ENCODE data around the gene SLC18A2.

- TF ChIP-seq RFX1 (IDR thresholded peaks at IDR 0.05) (no peak), HNRNPH1 (optimal IDR thresholded peaks at IDR 0.05; ENCODE audit: low read depth, low read length) (no peak), CHD2 (IDR thresholded peaks at IDR 0.05; ENCODE audit: low read depth, low read length) (no peak), YY1 (IDR thresholded peaks at IDR 0.05; ENCODE audit: borderline replicate concordance in 1 of 3, control insufficient read depth in 1 of 3, extremely low read depth in 1 of 3, insufficient read depth in 3 of 3, insufficient read length in 1 of 3, insufficient replicate concordance in 2 of 3, low read depth in 1 of 3, low read length in 2 of 3) (no peak), ZNF695 (CRISPR knock-in tag; IDR thresholded peaks at IDR 0.05) (no peak), CHD1 (IDR thresholded peaks at IDR 0.05; ENCODE audit: low read length) (no peak), MYC (IDR thresholded peaks at IDR 0.05; ENCODE audit: low read depth, low read length) (no peak), MYC (CRISPR knock-in tag; IDR thresholded peaks at IDR 0.05; ENCODE audit: borderline replicate concordance, low read depth) (no peak), MCM7 (IDR thresholded peaks at IDR 0.05) (no peak), HOMEZ (CRISPR knock-in tag; IDR thresholded peaks at IDR 0.05) (no peak), ZNF668 (CRISPR knock-in tag; IDR thresholded peaks at IDR 0.05) (no peak), EZH2 (IDR thresholded peaks at IDR 0.05; ENCODE audit: borderline replicate concordance, low read depth, low read length) (no peak)
These were observed 53.2 kb downstream of the SLC18A2 start for GRCh38 chr10:117294039-117294645.
